ENCODE results near the gene TTC28.
"Not testable (repeated sequence)": the region's sequence is repeated elsewhere in the genome, so short reads cannot be mapped to it uniquely, and the experiment has no call there.

The TTC28 gene

GRCh38 chr22:28604966-28605761 is 74.5 kb downstream of the TTC28 start:
- no peak for DNase-seq

GRCh38 chr22:28601915-28602314 is 77.7 kb downstream of the TTC28 start:
- DNase-seq, result no peak

- DNase-seq, result no peak
These were observed 79.0 kb downstream of the TTC28 start for GRCh38 chr22:28600546-28601143.

- no peak for DNase-seq
These were observed 79.9 kb downstream of the TTC28 start for GRCh38 chr22:28599693-28600092.

DNA sequence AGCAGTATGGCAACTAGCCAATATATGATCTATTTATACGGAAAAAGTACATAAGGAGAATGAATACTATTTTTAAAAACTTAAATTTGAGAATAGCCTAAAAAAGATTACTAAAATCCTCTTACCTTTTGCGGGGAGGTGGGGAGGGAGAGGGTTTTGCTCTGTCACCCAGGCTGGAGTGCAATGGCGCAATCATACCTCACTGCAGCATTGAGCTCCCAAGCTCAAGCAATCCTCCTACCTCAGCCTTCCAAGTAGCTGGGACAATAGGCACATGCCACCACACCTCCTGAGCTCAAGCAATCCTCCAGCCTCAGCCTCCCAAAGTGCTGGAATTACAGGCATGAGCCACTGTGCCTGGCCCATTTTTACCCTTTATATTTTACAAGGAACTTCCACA is 82.0 kb downstream of the TTC28 start:
- DNase-seq, result no peak

DNA sequence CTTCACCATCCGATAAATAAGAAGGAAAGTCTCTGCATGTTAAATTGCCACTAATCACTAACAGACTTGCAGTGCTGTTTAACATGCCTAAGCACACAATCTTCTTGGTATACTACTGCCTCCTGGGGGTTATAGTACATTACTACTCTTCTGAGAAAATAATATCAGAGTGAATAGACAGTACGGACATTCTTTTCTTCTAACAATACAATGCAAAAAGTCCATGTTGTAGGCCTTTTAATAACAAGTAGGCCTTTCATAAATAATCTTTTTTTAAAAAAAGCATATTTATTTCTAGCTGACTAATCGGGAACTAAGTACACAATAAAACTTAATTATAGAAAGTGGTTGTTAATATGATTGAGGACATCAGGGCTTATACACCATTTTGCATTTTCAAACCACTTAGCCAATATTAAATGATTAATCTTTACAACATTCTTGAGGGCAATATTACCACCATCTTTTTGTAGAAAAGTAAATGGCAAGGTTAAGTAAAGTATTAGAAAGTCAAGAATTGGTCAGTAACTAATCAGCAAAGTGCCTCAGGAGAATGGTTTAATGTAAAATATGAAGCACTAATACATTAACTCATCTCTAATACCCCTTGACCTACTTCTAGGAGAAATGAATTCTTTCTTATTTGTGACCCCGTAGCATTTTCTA is 84.7 kb downstream of the TTC28 start:
- no peak for DNase-seq

GRCh38 chr22:28594076-28594796 is 85.4 kb downstream of the TTC28 start:
- DNase-seq, result no peak

GRCh38 chr22:28593299-28593698 is 86.3 kb downstream of the TTC28 start:
- DNase-seq, result no peak

DNA sequence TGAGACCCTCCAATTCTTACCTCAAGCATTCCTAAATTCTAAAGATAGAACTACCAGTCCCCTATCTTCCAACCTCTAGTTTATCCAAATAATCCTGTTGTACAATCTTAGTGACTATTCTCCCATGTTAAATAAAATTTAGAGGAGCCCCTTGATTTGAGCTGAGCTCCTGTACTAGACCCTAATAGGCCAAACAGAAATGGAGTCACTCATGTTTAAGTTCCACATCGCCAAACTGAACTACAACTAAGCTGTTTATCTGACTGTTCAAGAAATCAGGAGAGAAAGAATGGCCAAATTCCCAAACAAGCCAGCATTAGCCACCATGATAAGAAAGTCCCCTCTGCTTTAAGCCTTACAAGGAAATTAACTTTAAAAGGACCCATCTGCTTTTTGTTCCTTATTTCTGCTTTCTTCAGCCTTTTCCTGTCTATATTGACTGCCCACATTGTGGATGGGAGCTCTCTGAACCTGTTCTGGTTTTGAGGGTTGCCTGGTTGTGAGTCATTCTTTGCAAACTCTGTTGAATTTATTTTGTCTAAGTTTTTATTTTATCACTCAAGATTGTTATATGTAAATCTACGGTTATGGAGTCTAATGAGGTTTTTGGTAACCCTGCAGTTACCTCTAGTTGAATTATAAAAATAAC is 90.4 kb downstream of the TTC28 start:
- no peak for DNase-seq

GRCh38 chr22:28585324-28585723 is 94.3 kb downstream of the TTC28 start:
- no peak for DNase-seq

DNA sequence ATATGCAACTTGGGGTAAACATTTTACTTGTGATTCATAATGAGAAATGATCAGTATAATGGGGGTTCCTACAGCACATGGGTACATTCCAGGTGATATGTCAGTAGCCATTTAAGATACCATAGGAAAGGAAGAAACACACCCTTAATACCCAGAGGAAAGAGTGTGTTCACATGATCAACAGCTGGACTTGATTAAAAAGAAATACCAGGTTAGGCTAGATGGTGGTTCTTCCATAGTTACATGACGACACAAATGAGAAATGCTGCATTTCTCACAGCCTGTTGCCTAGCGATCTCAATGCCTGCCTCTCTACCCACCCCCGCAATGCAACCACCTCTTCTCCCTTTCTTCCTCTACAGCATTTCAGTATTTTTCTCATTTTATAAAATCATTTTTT is 96.8 kb downstream of the TTC28 start:
- DNase-seq, result peak in 14 of 56 donors; percentile 1 to 37 (median 10)

DNA sequence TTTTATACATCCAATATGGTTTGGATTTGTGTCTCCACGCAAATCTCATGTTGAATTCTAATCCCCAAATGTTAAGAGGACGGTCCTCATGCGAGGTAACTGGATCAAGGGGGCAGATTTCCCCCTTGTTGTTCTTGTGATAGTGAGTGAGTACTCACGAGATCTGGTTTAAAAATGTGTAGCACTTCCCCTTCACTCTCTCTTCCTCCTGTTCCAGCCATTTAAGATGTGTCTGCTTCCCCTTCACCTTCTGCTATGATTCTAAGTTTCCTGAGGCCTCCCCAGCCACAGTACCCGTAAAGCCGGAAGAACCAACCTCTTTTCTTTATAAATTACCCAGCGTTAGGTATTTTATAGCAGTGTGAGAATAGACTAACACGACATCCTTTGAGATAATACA is 98.6 kb downstream of the TTC28 start:
- no peak for DNase-seq

- no peak for DNase-seq
These were observed 103.5 kb downstream of the TTC28 start for GRCh38 chr22:28576162-28576561.

- DNase-seq, result no peak
These were observed 105.4 kb downstream of the TTC28 start for GRCh38 chr22:28574159-28574788.

DNA sequence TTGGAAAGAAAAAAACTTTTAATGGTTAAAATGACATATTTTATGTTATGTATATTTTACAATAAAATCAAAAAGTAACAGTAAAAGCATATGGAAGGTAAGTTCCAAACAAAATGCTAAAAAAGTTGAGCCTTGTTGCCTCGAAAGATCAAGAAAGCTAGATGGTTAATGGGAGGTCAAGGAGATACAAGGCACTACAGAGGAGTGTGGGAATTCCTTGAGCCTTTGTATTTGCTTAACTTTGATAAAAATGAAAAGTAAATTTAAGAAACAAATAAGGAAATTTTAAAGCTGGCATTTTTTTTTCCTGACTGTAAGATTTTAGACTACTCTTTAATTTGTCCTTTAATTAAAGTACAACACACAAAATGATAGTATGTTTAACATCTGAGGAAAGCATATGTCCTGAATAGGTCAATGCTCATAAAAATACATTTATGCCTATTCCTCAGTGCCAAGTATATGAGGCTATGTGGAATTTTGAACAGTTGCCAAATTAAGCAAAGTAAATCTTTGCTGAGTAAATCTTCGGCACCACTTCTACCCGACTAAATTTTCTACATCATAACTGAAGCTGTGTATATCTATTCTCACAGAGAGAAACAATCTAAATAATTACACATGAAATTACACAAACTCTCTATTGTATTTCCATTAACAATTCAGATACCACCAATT is 108.8 kb downstream of the TTC28 start:
- no peak for DNase-seq

DNA sequence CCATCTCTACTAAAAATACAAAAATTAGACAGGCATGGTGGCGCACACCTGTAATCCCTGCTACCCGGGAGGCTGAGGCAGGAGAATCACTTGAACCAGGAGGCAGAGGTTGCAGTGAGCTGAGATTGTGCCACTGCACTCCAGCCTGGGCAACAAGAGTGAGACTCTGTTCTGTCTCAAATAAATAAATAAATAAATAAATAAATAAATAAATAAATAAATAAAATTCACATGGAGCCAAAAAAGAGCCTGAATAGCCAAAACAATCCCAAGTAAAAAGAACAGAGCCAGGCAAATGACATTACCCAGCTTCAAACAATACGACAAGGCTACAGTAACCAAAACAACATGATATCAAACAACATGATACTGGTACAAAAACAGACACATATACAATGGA is 110.7 kb downstream of the TTC28 start:
- not testable (repeated sequence) for DNase-seq

DNA sequence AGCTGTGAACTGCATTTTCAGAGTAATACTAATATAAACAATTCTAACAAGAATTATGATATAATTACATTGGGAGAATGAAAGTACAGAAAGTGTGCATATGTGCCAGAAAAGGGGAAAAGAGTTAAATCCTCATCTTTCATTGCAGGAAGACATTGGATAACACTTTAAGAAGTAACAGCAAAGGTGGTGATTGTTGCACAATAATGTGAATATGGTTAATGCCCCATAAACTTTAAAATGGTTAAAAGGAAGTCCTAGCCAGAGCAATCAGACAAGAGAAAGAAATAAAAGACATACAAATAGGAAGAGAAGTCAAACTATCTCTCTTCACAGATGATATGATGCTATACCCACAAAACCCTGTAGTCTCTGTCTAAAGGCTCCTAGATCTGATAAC is 111.5 kb downstream of the TTC28 start:
- no peak for DNase-seq

DNA sequence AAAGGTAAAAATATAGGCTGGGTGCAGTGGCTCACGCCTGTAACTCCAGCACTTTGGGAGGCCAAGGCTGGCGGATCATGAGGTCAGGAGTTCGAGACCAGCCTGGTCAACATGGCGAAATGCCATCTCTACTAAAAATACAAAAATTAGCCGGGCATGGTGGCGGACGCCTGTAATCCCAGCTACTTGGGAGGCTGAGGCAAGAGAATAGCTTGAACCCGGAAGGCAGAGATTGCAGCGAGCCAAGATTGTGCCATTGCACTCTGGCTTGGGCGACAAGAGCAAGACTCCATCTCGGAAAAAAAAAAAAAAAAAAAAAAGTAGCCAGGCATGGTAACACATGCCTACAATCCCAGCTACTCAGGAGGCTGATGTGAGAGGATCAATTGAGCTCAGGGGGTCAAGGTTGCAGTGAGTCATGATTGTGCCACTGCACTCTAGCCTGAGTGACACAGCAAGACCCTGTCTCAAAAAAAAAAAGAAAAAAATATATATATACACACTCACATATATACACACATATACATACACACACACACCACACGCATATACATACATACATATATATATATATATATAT is 112.6 kb downstream of the TTC28 start:
- not testable (repeated sequence) for DNase-seq

DNA sequence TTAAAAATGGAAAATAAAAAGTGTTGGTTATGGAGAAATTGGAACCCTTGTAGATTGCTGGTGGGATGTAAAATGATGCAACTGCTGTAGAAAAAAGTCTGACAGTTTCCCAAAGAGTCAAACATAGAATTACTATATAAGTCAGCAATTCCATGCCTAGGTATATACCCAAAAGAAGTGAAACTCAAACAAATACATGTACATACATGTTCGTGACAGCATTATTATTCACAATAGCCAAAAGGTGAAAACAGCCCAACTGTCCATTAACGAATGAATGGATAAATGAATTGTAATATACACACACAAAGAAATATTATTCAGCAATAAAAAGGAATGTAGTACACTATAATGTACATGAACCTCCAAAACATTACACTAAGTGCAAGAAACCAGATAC is 116.0 kb downstream of the TTC28 start:
- no peak for DNase-seq

DNA sequence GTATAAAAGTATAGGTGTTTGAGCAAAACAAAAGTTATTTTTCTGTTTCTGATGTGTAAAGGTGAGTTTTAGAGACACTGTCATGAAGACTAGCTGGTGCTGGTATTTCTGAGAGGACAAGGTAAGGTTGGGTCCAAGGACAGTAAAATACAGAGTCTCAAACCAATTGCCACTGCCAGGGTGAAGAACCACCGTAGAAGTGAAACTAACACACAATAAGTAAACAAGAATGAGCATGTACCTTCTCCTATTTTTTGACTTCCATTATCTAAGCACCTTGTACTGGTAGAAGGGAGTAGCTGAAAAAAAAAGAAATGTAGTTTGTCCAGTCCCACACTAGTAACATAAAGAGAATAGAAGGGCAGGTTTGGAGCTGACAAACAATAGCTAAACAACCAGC is 117.3 kb downstream of the TTC28 start:
- no peak for DNase-seq
